ENCODE data around the gene ATG4D.
"Not testable (repeated sequence)": the region's sequence is repeated elsewhere in the genome, so short reads cannot be mapped to it uniquely, and the experiment has no call there.

GRCh38 chr19:10526887-10527286 lies 16.8 kb upstream of the ATG4D start:
- not testable (repeated sequence) for TF ChIP-seq CTCF, POLR2A, POLR2AphosphoS5 (IDR thresholded peaks at IDR 0.05)
